T follicular helper cell (primary cell): ENCODE results near the gene RGP1.

ENCODE experiments used
- DNase-seq: peaks from one replicate; pipeline ENCODE4 v3.0.0-alpha.2; 2020; ENCODE audit warnings: low read depth
- total RNA-seq, 2 experiments: gene quantifications; one replicate each; lab custom pipeline; 2026; lab: John Stamatoyannopoulos, UW

Gene RGP1
- 38.6 to 81.6 reads per million in 2 experiments for total RNA-seq

- DNase-seq = no peak
These were observed at the start of gene RGP1, which contains the start of gene GBA2 for GRCh38 chr9:35748858-35749514. TSS of gene RGP1 (plus strand) at chr9:35749287. CDS start at chr9:35749756, 469 bp downstream. TSS of gene GBA2 (minus strand) at chr9:35749228. CDS start at chr9:35748704, 524 bp downstream.

- no peak for DNase-seq
These were observed 49.1 kb upstream of the RGP1 start for GRCh38 chr9:35700031-35700430.

- DNase-seq = no peak
These were observed 48.1 kb upstream of the RGP1 start for GRCh38 chr9:35700942-35701341.

- DNase-seq = no peak
These were observed 46.4 kb upstream of the RGP1 start for GRCh38 chr9:35702696-35703095.

- no peak for DNase-seq
These were observed 45.0 kb upstream of the RGP1 start for GRCh38 chr9:35703906-35704672.

GRCh38 chr9:35705372-35705771, 43.7 kb upstream of the RGP1 start:
- no peak for DNase-seq

- no peak for DNase-seq
These were observed 43.2 kb upstream of the RGP1 start for GRCh38 chr9:35705836-35706430.

GRCh38 chr9:35706951-35707350, 42.1 kb upstream of the RGP1 start:
- DNase-seq = no peak

GRCh38 chr9:35708146-35708545, 40.9 kb upstream of the RGP1 start:
- DNase-seq = no peak

- no peak for DNase-seq
These were observed 38.1 kb upstream of the RGP1 start for GRCh38 chr9:35710818-35711500.

- no peak for DNase-seq
These were observed 37.3 kb upstream of the RGP1 start for GRCh38 chr9:35711501-35712428.

GRCh38 chr9:35712762-35713400, 36.2 kb upstream of the RGP1 start:
- DNase-seq = no peak

- no peak for DNase-seq
These were observed 35.5 kb upstream of the RGP1 start for GRCh38 chr9:35713578-35713977.

GRCh38 chr9:35714123-35714522, 35.0 kb upstream of the RGP1 start:
- no peak for DNase-seq

GRCh38 chr9:35714579-35715252, 34.4 kb upstream of the RGP1 start:
- no peak for DNase-seq

- DNase-seq = no peak
These were observed 32.9 kb upstream of the RGP1 start for GRCh38 chr9:35716230-35716629.

- DNase-seq = no peak
These were observed 31.8 kb upstream of the RGP1 start for GRCh38 chr9:35717132-35717870.

GRCh38 chr9:35718721-35719511, 30.2 kb upstream of the RGP1 start:
- DNase-seq = no peak

- DNase-seq = no peak
These were observed 29.5 kb upstream of the RGP1 start for GRCh38 chr9:35719546-35719945.
